NCI-H2081 treated with DMSO at 0.1 percent for 48 hours (cell line): ENCODE results near the gene PDRG1.
"Not testable (repeated sequence)": the region's sequence is repeated elsewhere in the genome, so short reads cannot be mapped to it uniquely, and the experiment has no call there.

Experiments
- DNase-seq: peaks from one replicate; lab custom pipeline; 2025; lab: John Stamatoyannopoulos, UW

PDRG1 gene

DNA sequence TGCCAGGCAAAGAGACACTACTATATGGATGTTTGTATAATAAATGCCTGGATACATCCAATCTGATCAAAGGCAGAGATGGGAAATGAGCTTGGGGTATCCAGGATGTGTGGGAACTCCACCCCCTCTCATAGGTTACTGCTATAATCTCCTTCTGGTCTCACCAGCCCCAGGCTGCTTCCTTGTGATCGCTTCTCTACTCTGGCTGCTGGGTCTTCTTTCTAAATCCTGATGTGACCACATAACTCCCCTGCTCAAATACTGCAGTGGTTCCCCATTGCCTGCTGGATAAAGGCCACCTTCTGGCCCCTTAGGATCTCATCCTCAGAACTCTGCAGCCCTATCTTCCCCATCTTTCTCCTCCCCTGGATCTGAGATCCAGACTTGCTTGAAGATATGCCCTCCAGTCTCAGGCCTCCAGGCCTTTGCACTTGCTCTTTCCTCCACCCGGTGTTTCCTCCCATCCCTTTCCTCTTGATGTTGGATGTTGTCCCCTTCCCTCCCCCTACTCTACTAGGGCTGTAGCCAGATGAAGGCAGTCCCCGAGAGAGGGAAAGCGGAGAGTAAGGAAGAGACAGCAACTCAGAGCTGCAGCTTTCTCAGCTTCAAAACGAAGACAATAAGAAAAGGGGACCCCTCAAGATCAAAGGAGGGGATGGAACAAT is 15.3 kb upstream of the PDRG1 start:
- no peak for DNase-seq

DNA sequence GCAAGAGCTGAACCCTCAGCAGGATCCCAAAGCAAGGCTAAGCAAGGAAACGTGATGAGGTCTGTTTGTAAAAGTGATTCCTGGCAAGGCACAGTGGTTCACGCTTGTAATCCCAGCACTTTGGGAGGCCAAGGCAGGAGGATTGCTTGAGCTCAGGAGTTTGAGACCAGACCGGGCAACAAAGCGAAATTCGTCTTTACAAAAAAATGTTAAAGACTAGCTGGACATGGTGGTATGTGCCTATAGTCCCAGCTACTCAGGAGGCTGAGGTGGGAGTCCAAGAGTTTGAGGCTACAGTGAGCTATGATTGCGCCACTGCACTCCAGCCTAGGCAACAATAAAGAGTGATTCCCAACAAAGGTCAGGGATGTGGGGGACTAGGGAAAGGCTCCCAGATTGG is 12.0 kb upstream of the PDRG1 start:
- DNase-seq: no peak

DNA sequence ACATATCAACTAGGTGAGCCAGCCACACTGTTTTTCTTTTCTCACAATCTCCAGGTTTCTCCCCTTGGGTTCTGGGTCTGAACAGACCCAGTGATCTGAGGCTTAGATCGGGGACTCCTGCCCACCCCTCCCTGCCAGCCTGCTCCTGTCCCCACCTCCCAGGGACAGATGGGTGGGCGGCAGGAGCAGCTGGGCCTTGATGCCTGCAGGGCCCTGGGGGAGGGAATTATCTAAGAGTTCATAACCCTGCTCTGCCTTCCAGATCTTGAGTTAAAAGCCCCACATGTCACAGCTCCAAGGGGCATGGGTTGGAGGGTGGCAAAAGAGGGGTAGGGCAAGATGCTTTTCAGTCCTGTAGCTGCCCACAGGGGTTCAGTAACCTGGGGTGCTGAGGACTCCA is 10.9 kb upstream of the PDRG1 start:
- no peak for DNase-seq

DNA sequence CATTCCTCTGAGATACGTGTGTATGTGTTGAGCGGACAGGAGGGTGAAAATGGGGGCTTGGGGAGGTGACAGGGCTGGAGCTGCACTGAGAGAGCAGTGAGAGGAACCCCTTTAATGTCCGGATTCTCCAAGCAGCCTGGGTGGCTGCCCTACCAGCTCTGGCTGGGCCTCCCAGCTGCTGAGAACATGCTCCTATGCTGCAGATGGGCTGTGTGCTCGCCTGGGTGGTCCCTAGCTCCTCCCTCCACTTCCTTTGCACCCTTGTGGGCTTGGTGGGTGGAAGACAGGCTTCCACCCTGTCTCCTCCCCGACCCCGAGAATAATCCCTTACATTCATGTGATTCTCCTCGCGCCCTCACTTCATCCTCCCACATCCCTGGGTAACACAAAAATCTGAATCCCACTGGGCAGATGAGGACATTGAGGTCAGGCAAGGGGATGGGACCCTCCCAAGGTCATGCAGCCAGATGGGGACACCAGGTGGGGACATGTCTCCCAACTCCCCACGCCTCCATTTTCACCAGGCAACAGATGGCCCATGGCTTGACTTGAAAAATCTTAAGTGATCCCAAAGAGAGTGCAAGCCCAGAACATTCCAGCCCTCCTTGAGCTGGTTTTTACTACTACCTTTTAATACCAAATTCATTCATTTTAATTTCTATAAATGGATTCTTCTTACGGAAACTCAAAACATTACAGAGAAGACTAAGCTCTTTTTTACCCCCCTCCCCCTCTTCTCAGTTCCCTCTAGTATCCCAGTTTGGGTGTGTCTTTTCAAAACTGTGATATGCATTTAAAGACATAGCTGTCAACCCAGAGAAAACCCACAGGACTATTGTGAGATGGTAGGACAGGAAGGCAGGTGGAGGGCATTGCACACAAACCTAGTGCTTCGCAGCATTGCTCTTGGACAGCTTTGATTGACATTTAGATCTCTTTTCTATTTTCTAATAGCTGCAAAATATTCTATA is 5.0 kb upstream of the PDRG1 start:
- DNase-seq: no peak

DNA sequence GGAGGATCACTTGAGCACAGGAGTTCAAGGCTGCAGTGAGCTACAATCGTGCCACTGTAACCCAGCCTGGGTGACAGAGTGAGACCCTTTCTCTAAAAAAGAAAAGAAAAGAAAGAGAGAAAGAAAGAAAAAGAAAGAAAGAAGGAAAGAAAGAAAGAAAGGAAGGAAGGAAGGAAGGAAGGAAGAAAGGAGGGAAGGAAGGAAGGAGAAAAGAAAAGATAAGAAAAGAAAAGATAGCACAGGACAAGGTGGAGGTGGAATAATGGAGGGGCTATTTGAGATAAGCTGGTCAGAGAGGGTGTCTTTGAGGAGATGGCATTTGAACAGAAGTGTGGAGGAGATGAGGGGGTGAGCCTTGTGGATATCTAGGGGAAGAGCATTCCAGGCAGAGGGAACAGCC is 2.7 kb upstream of the PDRG1 start:
- DNase-seq: no peak

DNA sequence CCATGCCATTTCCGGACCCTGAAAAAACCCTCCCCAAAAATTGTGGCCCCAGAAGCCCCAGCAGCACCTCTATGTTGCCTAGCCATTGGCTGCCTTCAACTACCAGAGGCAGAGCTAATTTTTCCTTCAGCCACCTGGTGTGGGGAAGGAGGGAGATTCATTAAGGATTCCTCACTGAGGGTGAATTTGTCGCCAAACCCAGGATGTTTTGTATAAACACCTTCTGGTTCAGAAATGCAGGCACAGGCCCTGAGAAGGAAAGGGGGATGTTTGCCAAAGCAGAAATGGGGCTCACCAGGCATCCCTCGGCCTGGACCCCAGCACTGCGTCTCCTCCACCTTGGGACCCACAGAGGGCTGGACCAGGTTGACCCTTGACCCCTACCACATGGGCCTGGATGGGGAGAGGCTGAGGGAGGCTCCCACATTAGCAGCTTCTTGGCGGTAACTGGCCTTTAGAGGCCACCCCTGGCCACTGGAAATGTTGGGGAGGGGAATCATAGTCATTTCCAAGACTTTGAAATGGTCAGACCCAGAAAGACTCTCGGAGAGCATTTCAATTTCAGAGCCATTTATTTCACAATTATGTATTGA is 1.8 kb upstream of the PDRG1 start:
- no peak for DNase-seq

DNA sequence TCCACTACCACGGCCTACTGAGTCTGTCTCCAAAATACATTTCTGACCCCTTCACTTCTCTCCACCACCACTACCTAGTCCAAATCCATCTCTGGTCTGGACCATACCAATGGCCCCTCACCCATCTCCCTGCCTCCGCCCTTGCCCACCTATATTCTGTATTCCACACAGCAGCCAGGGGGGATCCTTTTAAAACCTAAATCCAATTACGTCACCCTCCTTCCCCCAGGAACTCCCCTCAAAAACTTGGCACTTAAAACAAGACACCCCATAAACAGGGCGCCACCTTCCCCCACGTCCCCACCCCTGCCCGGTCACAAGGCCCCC is 680 bp downstream of the PDRG1 start:
- no peak for DNase-seq

DNA sequence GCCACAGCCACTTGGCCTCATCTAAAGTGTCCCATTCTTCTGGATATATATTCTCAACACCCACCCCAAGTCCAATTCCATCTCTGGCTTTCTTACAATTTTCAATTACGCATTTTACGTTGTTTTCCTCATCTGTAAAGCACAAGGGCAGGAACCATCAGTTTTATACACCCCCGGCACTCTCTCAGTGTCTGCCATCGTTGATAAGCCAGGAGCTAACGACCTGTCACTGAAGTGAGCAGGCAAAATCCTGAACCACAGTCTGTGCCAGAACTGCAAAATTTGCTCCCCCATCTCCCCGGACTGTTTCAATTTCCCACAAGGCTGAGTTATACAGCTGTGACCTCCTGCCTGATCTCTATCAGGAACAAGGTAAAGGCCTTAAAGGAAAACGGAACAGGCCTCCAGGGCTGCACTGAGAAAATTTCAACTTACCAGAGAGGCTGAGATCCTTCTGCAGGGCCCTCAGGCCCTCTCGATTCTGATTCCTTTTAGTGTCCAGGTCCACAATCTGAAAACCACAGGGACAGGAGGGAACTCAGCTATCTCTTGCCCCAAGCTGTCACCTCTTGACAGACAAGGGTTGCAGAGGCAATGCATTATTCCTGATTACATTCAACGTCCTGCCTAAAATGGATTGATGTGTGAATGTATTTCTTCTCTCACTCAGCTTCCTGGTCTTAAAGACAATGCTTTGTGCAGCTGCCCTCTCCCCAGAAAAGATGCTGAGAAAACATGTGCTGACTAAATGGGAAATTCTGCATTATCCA is 1.8 kb downstream of the PDRG1 start:
- DNase-seq: no peak

DNA sequence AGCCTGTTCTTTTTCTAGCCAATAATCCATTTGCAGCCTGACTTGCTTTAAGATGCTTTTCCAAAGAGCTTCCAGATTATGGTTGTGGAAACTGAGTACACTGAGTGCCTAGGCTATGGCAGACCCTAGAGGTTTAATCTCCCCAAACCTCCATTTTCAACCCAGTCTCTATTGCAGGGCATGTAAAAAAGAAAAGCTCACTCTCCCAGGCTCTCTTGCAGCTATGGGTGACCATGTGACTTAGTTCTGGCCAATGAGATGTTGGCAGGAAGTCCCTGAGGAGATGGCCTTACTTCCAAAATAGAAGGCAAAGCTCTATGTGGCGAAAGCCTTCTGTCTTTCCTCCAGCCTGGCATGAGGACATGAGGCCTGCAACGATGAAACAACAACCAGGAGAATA is 3.8 kb downstream of the PDRG1 start:
- DNase-seq: no peak

DNA sequence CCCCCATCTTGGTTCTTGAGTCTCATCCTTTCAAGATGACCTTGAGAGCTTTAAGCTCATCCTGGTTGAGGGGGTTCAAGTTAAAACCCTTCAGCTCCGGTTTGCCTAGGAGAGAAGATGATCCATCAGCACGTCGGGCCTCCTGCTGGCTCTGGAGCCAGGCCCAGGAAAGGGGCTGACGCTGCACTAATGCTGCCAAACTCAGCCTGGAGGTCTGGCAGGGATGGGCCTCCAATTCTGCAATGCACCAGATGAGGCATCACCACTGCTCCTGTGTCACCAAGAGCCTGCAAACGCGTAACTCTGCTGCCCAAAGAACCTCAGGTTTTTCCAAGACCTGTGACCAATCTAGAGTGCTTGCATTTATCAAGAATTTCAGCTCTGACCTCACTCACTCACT is 6.1 kb downstream of the PDRG1 start:
- DNase-seq: no peak

DNA sequence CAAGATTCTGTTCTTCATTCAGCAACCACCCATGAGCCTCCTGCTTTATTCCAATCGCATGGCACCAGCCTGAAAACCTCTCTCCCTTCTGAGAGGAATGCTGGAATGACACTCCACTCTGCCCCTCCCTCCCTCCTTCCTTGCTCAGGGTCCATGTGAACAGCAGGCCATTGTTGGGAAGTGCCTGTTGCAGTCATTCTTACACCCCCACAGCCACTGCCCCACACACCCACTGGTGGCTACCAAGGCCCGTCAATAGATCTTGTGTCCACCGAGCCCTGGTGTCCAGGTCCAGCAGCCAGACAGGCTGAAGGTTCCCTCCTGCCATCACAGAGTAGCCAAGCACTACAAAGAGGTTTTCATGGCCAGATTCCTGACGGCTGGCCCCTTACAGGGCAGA is 6.5 kb downstream of the PDRG1 start:
- no peak for DNase-seq

DNA sequence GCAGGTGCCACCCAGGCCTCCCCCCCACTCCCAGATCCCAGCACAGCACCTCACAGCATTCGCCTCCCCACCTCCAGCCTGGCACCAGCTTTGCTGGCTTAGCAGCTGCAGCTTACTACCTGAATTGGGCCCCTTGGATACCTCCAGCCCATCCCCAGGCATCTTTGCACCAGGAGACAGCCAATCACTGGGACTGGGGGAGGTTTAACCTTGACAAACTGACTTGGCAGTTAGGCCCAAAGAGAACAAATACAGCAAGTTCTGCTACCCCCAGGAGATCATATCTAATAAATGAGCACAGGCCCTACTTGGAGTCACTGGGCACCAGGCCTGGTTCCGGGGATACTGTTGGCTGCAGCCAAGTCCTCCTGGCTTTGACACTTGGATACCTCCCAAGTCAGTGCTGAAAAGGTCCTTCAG is 8.8 kb downstream of the PDRG1 start:
- no peak for DNase-seq

DNA sequence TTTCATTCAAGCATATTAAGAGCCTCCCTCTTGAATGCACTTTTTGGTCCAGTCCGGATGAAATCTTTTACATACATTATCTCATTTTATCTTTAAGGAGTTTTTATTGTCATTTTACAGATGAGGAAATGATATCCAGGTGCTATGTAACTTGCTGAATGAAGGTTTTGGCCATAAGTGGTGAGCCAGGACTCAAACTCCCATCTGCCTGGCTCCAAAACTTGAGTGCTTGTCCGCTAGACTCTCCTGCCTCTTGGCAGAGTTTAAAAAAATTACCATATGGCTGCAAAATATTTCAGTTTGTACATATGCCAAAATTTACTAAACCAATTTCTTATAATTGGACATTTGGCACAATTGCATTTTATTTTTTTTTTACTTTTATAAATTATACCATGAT is 12.2 kb downstream of the PDRG1 start:
- DNase-seq: no peak

DNA sequence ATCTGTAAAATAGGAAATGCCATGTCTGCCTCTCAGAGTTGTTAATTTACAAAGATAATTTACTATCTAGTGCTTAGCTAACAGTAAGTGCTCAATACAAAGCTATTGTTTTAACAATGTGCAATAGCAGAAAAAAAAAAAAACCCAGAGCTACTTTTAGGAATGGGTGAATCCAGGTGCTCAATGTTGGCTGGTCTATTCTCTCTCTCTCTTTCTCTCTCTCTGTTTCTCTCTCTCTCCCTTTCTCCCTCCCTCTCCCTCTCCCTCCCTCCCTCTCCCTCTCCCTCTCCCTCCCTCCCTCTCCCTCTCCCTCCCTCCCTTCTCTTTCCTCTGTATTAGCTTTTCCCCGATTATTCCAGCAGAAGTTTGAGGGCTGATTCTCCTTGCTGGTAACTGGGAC is 14.0 kb downstream of the PDRG1 start:
- DNase-seq: no peak

DNA sequence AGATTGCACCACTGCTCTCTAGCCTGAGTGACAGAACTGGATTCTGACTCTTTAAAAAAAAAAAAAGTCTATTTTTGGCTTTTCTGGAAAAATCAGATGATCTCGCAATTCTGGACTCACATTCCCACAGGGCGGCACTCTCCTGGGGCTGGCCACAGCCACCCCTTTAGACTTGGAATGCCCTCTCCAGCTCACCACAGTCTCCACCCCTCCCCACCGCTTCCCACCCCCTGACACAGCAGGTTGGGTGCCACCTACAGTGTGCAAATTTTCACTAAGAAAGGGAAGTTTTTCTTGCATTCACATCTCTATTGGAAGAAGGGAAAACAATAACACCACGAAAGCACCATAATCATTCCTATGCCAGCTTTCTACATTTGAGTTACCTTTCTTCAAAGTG is 15.4 kb downstream of the PDRG1 start:
- no peak for DNase-seq

DNA sequence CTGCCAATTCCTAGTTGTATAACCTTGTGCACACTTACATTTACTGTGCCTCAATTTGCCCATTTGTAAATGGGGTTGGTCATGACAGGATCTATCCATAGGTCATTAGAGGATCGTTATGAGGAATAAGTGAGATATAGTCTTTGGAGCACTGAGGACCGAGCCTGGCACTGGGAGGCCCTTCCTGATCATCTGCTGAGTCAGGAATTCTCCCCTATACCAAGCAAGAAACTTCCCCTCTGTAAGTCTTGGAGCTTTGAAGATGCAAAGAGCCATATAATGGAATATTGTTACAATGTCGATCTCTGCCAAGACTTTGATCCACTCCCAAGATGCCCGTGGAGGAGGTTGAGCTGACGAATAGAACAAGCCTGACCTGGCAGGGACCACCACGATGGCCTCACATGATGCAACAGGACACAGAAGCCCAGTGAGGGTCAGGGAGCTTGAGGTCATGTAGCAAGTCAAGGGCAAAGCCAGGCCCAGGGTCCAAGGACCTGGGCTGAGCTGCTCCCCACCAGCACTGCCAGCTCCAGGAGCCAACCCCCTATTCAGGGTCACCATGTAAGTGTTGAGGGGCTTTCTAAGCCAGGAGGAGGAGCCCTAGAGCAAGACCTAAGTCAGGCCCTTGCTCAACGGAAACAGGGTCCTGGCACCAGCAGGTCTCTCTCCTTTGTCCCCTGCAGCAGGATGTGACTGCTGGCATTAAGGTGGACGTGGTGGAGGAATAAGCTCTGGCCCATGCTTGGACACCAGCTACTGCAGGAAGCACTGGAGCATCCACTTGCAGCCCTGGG is 16.7 kb downstream of the PDRG1 start:
- no peak for DNase-seq

DNA sequence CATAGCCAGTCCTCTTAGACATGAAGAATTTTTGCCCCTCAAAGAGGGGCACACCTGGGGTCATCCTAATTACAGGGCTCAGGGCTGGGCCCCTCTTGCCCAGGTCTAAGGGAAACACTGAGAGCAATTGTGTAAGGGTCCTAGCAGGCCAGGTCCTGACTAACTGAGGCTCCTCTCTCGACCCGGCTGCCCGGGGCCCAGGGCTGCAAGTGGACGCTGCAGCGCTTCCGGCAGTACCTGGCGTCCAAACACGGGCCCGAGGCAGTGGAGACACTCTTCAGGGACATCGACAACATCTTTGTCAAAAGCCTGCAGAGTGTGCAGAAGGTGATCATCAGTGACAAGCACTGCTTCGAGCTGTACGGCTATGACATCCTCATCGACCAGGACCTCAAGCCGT is 17.4 kb downstream of the PDRG1 start:
- DNase-seq: no peak

DNA sequence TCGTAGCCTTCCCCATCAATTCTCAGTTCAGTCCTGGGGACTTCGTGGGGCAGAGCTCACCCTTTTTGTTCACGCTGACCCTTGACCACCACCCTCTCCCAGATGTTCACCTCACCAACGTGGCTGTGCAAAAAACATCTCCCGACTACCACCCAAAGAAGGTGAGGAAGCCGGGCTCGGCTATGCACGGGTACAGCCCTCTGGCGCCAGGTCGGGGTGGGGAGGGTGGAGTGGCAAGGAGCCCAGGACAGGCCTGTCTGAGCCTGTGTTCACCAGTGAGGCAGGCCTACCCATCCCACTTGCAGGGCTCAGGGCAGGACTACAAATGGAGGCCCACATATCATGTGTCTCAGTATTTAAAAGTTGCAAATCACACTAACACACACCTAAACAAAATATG is 18.1 kb downstream of the PDRG1 start:
- no peak for DNase-seq

DNA sequence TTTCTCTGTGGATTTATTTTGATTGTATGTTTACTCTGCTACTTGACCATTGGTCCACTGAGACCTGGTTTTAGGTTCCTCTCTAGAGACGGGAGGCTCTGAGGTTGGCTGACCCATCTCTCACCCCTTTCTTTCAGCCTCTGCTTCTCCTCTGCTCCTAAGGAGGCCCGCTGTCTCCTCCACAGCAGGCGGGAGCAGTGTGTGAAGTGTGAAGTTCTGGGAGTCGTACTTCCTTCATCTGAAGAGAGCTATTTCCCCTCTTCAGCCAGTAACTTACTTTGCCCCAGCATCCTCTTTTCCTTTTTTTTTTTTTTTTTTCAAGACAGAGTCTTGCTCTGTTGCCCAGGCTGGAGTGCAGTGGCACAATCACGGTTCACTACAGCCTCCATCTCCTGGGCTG is 21.1 kb downstream of the PDRG1 start:
- DNase-seq: no peak

DNA sequence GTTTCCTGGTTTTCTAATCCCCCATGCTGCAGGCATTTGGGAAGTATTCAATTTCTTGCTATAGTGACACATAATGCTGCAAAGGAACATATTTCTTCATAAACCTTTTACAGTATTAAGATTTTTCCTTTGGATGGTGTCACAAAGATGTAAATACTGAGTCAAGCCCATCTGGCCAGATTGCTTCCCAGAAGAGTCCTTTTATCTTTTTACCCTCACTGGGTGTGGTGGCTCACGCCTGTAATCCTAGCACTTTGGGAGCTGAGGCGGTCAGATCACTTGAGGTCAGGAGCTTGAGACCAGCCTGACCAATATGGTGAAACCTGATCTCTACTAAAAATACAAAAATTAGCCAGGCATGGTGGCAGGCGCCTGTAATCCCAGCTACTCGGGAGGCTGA is 22.2 kb downstream of the PDRG1 start:
- not testable (repeated sequence) for DNase-seq

DNA sequence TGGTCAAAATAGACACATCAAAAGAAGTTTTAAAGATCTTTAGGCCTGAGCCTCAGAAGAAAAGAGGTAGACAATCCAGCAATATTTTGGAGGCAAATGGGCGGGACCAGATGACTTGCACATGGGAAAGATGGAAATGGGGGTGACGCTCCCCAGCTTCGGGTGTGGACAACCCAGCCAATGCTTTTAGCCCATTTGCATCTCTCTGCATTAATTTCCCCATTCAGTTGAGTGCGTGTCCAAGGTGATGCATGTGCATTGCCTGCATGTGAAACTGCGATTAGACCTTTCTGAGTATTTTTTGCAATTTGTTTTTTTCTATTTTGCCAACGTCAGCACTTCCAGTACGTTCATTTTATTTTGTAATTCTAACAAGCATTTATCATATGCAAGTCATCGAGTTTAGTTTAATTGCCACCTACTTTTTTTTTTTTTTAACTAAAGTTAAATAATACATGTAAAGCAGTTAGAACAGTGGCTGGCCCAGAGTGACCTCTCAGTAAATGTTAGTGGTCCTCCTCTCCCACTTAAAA is 24.2 kb downstream of the PDRG1 start:
- no peak for DNase-seq
